Activated CD4-positive, alpha-beta memory T cell treated with anti-CD3 and anti-CD28 coated beads for 36 hours (primary cell): ENCODE results near the gene CSAD. TPM values are rescaled to one million over a fixed set of nuclear protein-coding genes. Genes with fewer than 3 reads are reported as not detected.
"Not testable (repeated sequence)": the region's sequence is repeated elsewhere in the genome, so short reads cannot be mapped to it uniquely, and the experiment has no call there.

Experiments used
- CTCF ChIA-PET: fragments of 350-600 bp; sonication (Branson Sonifier 250); formaldehyde crosslinking; loops from one replicate; lab custom pipeline; 2021; ENCODE audit warnings: antibody characterized with exemption, inconsistent platforms; lab: Charles Lee
- POLR2A ChIA-PET: fragments of 350-600 bp; sonication (Branson Sonifier 250); formaldehyde crosslinking; loops from one replicate; lab custom pipeline; 2021; ENCODE audit warnings: antibody characterized with exemption; lab: Charles Lee
- DNase-seq: peaks from one replicate; pipeline ENCODE4 v3.0.0-alpha.2; 2020
- H3K27ac Mint-ChIP-seq: one replicate; pipeline ENCODE4 v1.8.0; 2021; ENCODE audit warnings: mixed read lengths
- H3K27me3 Mint-ChIP-seq: one replicate; pipeline ENCODE4 v1.8.0; 2021; ENCODE audit warnings: mixed read lengths
- H3K36me3 Mint-ChIP-seq: one replicate; pipeline ENCODE4 v1.8.0; 2021; ENCODE audit warnings: mixed read lengths
- H3K4me1 Mint-ChIP-seq: one replicate; pipeline ENCODE4 v1.8.0; 2021; ENCODE audit warnings: low read depth, mixed read lengths
- H3K4me3 Mint-ChIP-seq: one replicate; pipeline ENCODE4 v1.8.0; 2021; ENCODE audit warnings: mild to moderate bottlenecking, mixed read lengths
- H3K9me3 Mint-ChIP-seq: one replicate; pipeline ENCODE4 v1.8.0; 2021; ENCODE audit warnings: mixed read lengths
- intact Hi-C: fragments of 100-400 bp; cut with micrococcal nuclease; formaldehyde crosslinking; loops from one replicate; pipeline ENCODE4 v1.15.1; 2023
- total RNA-seq, 2 experiments: library from RNA; stranded (reverse); gene quantifications; one replicate each; pipeline ENCODE4 v1.2.3, GENCODE V29; 2021

The CSAD gene
- total RNA-seq, 2 experiments from 2014 or later, result 21.4 to 23.7 TPM

DNA sequence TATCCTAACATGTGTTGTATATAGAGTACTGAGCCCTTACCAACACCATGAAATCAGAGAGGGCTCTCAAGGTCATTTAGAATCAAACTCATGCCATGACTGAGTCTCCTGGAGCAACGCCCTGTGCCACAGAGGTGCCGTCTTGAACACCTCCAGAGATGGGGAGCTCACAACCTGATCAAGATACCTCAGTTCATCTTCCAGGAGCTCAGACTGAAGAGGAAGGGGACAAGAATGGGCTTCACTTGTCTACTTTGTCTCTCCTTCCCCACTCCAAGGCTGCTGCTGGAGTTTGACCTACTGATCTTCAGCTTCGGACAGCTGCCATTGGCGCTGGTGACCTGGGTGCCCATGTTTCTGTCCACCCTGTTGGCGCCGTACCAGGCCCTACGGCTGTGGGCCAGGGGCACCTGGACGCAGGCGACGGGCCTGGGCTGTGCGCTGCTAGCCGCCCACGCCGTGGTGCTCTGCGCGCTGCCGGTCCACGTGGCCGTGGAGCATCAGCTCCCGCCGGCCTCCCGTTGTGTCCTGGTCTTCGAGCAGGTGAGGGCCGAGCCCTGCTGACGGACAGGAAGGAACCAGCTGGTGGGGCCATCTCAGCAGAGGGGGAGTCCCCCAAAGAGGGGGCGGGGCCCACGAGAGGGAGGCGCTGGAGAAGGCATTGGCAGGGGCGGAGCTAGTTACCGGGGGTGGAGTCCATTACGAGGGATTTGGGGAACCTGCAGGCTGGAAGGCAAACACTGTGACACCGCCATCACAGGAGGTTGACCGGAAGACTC, 65.4 kb downstream of the CSAD start:
- POLR2A ChIA-PET, result no interaction called here
- Mint-ChIP-seq H3K9me3 (no peaks in the 10 kb centered on the region), H3K27ac (no peak overlapping the region), H3K36me3 (no peaks in the 10 kb centered on the region), H3K4me1 (no peaks in the 10 kb centered on the region), H3K4me3 (no peak overlapping the region), H3K27me3 (no peaks in the 10 kb centered on the region)
- CTCF ChIA-PET, result interaction anchor here (0.6 to 1.3 kb wide), 3 partner anchors 37 to 61 kb away, joined by 3 to 4 read pairs (median 3); no protein-coding TSS in a partner anchor
- intact Hi-C loops, result no loop called here
- no peak for DNase-seq

DNA sequence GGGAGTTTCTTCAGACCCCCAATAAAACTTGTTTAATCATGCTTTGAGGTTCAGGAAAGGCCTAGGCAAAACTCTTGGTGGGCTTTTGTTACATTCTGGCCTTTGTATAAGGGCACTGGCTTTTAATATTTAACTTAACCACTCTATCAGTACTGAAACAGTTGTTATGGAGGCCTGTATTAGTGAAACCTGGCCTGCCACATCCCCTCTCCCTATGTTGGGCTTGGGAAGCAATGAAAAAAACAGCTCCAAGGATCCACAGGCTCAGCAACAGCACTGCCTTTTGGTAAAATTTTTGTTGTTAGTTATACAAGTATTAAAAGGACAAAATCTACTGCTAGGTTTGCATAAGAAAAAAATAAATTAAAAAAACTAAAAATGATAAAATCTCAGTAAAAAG, 66.8 kb downstream of the CSAD start:
- DNase-seq, result no peak
- no peaks in the 10 kb centered on the region for H3K27me3 Mint-ChIP-seq
- intact Hi-C loops, result no loop called here
- no peak overlapping the region for H3K27ac Mint-ChIP-seq
- H3K4me1 Mint-ChIP-seq, result no peaks in the 10 kb centered on the region
- CTCF ChIA-PET, result interaction anchor here (0.7 to 1.3 kb wide), 2 partner anchors 35 to 48 kb away, joined by 3 read pairs; partner anchors contain the start of gene SPRYD3
- POLR2A ChIA-PET, result no interaction called here
- no peak overlapping the region for H3K4me3 Mint-ChIP-seq
- no peaks in the 10 kb centered on the region for H3K9me3 Mint-ChIP-seq
- no peaks in the 10 kb centered on the region for H3K36me3 Mint-ChIP-seq

GRCh38 chr12:53113136-53113705, 67.5 kb downstream of the CSAD start:
- POLR2A ChIA-PET, result no interaction called here
- intact Hi-C loops, result no loop called here
- Mint-ChIP-seq H3K9me3 (no peaks in the 10 kb centered on the region), H3K27me3 (no peaks in the 10 kb centered on the region), H3K4me1 (no peaks in the 10 kb centered on the region), H3K36me3 (no peaks in the 10 kb centered on the region), H3K4me3 (no peak overlapping the region), H3K27ac (no peak overlapping the region)
- CTCF ChIA-PET, result interaction anchor here (0.7 to 1.9 kb wide), 3 partner anchors 11 to 48 kb away, joined by 3 to 8 read pairs (median 3); partner anchors contain the start of genes SOAT2 and SPRYD3
- DNase-seq, result no peak

DNA sequence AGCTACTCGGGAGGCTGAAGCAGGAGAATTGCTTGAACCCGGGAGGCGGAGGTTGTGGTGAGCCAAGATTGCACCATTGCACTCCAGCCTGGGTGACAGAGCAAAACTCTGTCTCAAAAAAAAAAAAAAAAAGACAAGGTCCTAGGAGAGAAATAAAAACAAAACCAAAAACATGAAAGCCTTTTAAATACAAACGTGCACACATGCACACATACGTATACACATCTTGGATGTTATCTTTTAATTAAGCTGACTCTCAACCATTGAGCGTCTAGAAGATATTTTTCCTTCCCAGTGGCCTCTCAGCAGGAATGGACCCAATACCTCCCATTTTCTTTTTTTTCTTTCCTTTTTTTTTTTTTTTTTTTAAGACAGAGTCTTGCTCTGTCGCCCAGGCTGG, 68.3 kb downstream of the CSAD start:
- POLR2A ChIA-PET, H3K27ac Mint-ChIP-seq, H3K27me3 Mint-ChIP-seq, H3K9me3 Mint-ChIP-seq, H3K4me1 Mint-ChIP-seq, intact Hi-C loops, H3K4me3 Mint-ChIP-seq, DNase-seq, H3K36me3 Mint-ChIP-seq: not testable (repeated sequence)
- CTCF ChIA-PET, result interaction anchor here (1.0 to 1.9 kb wide), 3 partner anchors 10 to 47 kb away, joined by 3 to 8 read pairs (median 4); partner anchors contain the start of gene SOAT2

Other genes with a start within 250 kb of the CSAD start
- 1 to 10 TPM; 4.9 to 5.6 TPM for gene KRT18, start 231.8 kb downstream of the CSAD start, total RNA-seq
- 100 to 1,000 TPM; 686 to 718 TPM for gene EIF4B, start 174.5 kb downstream of the CSAD start, total RNA-seq
- gene TNS2, start 130.9 kb downstream of the CSAD start, total RNA-seq, result 1 to 10 TPM; 1.8 to 2.4 TPM
- gene SPRYD3, start 101.5 kb downstream of the CSAD start, total RNA-seq, result 10 to 100 TPM; 32.8 to 35.4 TPM
- gene IGFBP6, start 83.3 kb downstream of the CSAD start, total RNA-seq, result 1 to 10 TPM; 4.1 to 4.9 TPM
- gene SOAT2, start 77.4 kb downstream of the CSAD start, total RNA-seq, result 1 to 10 TPM; 1.1 to 1.5 TPM
- 10 to 100 TPM; 32.6 to 37.5 TPM for gene ZNF740, start 203 bp downstream of the CSAD start, total RNA-seq
- 100 to 1,000 TPM; 168 to 169 TPM for gene ITGB7, start 26.3 kb upstream of the CSAD start, total RNA-seq
- gene RARG, start 51.3 kb upstream of the CSAD start, total RNA-seq, result 10 to 100 TPM; 21.8 to 25.2 TPM
- gene ESPL1, start 87.4 kb upstream of the CSAD start, total RNA-seq, result 10 to 100 TPM; 70.0 to 77.2 TPM
- 100 to 1,000 TPM; 354 to 359 TPM for gene PFDN5, start 114.6 kb upstream of the CSAD start, total RNA-seq
- 10 to 100 TPM; 77.9 to 82.5 TPM for gene MYG1, start 118.8 kb upstream of the CSAD start, total RNA-seq
- gene AAAS, start 140.7 kb upstream of the CSAD start, total RNA-seq, result 10 to 100 TPM; 74.5 to 80.7 TPM
- not detected for gene SP7, start 155.4 kb upstream of the CSAD start, total RNA-seq
- gene SP1, start 199.3 kb upstream of the CSAD start, total RNA-seq, result 10 to 100 TPM; 66.1 to 72.8 TPM
- not detected for gene AMHR2, start 242.9 kb upstream of the CSAD start, total RNA-seq